Mammary epithelial cell (primary cell): ENCODE measurements around the gene GFPT1.

ENCODE experiments used
- EZH2 ChIP-seq: IDR thresholded peaks from 2 replicates; pipeline ENCODE4 v1.6.1; 2012; ENCODE audit warnings: low read length, inconsistent platforms, borderline replicate concordance
- TF ChIP-seq, protein P1 (sequence below), 2 donors: IDR thresholded peaks in 1 of 2; conservative IDR thresholded peaks in 1 of 2; 2 replicates each; pipeline ENCODE4 v1.5.1; 2011 to 2012; ENCODE audit warnings: inconsistent platforms in 2 of 2, low read length in 2 of 2, mild to moderate bottlenecking in 2 of 2, control low read depth in 1 of 2, low read depth in 1 of 2; ENCODE audit not compliant: insufficient read depth in 1 of 2; ENCODE audit errors: extremely low read depth in 1 of 2

GRCh38 chr2:69307579-69308064, 79.4 kb downstream of the GFPT1 start:
- no peak for TF ChIP-seq EZH2
- TF ChIP-seq, protein P1, sequence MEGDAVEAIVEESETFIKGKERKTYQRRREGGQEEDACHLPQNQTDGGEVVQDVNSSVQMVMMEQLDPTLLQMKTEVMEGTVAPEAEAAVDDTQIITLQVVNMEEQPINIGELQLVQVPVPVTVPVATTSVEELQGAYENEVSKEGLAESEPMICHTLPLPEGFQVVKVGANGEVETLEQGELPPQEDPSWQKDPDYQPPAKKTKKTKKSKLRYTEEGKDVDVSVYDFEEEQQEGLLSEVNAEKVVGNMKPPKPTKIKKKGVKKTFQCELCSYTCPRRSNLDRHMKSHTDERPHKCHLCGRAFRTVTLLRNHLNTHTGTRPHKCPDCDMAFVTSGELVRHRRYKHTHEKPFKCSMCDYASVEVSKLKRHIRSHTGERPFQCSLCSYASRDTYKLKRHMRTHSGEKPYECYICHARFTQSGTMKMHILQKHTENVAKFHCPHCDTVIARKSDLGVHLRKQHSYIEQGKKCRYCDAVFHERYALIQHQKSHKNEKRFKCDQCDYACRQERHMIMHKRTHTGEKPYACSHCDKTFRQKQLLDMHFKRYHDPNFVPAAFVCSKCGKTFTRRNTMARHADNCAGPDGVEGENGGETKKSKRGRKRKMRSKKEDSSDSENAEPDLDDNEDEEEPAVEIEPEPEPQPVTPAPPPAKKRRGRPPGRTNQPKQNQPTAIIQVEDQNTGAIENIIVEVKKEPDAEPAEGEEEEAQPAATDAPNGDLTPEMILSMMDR (conservative IDR thresholded peaks at IDR 0.05 in 1 of 2, IDR thresholded peaks at IDR 0.05 in 1 of 2; ENCODE audit: extremely low read depth in 1 of 2, insufficient read depth in 1 of 2, low read depth in 1 of 2, low read length in 2 of 2), result no peak
